GM23248 (cell line): ENCODE data around the gene ZNF385B.

ENCODE experiments used
- EZH2 ChIP-seq: fragments of 200-600 bp; sonication (generic); IDR thresholded peaks from 2 replicates; pipeline ENCODE4 v1.6.1; 2018; ENCODE audit warnings: antibody characterized with exemption, mild to moderate bottlenecking; ENCODE audit not compliant: insufficient read depth, poor library complexity, severe bottlenecking
- EZH2phosphoT487 ChIP-seq: fragments of 200-600 bp; sonication (generic); IDR thresholded peaks from 2 replicates; pipeline ENCODE4 v1.6.1; 2018; ENCODE audit warnings: antibody characterized with exemption, moderate library complexity, mild to moderate bottlenecking, low read depth; ENCODE audit not compliant: insufficient read depth

- no peak for TF ChIP-seq EZH2
- no peak for TF ChIP-seq EZH2phosphoT487
Measured at GRCh38 chr2:179746981-179747380, 114.4 kb downstream of the ZNF385B start.
